NOMO-1 treated with dmso at 0.1 percent for 144 hours (cell line): ENCODE measurements around the gene KCNG1.
"Not testable (repeated sequence)": the region's sequence is repeated elsewhere in the genome, so short reads cannot be mapped to it uniquely, and the experiment has no call there.

Experiments
- DNase-seq: peaks from one replicate; lab custom pipeline; 2025; ENCODE audit not compliant: unreplicated experiment; lab: John Stamatoyannopoulos, UW

KCNG1 gene

DNA sequence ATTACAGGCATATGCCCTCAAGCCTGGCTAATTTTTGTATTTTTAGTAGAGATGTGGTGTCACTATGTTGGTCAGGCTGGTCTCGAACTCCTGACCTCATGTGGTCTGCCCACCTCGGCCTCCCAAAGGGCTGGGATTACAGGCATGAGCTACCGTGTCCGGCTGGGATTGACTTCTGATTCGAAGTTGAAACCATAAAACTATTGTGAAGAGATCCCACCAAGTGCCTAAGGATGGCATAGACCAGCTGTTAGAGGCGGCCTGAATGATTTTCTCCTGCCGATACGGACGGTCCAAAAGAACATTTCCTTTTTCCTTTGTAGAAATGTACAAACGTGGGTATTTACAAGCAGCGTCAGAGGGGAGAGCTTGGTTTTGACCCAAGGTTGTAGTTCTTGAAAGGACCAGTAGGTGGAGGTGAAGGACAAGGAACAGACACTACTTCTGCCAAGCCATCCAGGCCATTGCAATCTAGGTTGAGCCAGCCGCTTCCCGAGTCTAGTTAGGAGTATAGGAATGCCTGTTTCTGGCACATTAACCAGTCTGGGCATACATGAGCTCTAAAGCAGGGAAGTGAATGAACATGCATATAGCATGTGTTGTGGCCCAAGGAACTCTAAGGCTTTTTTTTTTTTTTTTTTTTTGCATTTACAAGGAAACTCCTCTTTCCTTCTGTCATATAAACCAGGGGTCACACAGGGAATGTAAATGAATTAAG, 35.3 kb downstream of the KCNG1 start:
- DNase-seq, result peak; percentile 45

DNA sequence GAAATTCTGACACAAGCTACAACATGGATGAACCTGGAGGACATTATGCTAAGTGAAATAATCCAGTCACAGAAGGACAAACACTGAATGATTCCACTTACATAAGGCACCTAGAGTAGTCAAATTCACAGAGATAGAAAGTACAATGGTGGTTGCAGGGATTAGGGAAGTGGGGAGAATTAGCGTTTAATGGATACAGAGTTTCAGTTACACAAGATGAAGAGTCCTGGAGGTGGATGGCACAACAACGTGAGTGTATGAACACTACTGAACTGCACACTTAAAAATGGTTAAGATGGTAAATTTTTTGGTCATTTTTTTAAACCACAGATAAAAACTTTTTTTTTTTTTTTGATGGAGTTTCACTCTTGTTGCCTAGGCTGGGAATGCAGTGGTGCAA, 39.6 kb downstream of the KCNG1 start:
- DNase-seq, result no peak

DNA sequence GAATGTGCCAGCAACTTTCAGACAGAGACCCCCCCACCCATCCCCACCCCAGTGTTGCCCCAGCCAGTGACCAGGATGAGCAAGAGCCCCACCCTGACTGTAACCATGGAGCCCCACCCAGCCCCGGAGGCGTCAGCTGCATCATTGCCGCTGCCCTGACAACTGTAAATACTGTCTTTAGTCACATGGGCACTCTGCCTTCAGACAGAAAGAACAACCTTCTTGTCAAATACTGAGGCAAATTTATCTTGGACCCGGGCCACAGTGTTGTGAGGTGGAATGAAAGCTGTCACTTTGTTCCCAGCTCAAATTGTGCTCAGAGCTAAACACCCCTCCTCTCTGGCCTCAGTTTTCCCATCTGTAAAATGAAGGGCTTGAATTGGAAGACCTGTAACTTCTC, 40.5 kb downstream of the KCNG1 start:
- no peak for DNase-seq

DNA sequence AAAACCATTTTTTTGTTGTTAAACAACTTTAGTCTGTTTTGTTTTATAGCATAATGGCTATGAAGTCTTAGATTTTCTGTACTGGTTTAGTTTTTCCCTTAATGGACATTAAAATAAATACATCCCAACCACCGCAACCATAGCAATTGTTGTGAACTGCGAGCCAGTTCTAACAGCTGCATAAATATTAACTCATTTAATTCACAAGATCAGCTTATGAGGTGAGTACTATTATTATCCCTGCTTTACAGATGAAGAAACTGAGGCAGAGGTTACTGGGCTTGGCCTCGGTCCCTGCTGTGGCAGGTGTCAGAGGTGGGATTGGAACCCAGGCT, 41.2 kb downstream of the KCNG1 start:
- no peak for DNase-seq

DNA sequence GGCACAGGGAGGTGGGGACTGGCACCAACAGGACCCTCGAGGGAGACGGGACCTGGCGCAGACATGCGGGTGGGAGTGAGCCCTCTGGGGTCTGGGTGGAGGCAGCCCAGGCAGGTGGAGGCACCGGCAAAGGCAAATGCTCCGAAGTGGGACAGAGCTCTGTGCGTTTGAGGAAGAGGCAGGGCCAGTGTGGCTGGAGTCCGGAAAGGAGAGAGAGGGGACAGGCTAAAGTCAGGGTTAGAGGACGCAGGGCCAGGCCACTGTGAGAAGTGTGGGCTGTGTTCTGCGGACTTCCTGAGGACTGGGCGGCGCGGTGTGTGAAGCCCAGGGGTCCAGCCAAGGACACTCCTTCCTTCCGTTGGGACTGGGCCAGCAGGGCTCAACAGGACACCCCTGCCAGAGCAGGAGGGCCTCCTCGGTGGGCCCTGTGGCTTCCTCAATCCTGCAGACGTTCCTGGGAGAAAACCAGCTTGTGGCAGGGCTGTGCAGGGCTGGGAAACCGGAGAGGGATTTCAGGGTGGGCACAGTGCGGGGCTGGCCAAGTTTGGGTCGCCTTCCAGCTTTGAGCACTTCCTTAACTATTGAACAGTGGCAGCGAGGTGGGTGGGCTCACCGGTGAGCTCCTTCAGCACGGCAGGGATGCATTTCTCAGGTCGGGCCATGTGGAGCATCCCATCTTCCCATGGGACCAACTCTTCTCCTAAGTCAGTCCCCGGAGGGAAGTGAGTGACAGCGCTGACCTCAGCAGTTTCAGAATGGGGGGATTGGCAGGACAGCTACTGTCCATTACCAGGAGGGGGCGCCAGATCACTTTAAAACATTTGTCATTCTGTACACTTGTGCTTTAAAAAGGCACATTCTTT, 41.8 kb downstream of the KCNG1 start:
- DNase-seq, result peak; percentile 2

DNA sequence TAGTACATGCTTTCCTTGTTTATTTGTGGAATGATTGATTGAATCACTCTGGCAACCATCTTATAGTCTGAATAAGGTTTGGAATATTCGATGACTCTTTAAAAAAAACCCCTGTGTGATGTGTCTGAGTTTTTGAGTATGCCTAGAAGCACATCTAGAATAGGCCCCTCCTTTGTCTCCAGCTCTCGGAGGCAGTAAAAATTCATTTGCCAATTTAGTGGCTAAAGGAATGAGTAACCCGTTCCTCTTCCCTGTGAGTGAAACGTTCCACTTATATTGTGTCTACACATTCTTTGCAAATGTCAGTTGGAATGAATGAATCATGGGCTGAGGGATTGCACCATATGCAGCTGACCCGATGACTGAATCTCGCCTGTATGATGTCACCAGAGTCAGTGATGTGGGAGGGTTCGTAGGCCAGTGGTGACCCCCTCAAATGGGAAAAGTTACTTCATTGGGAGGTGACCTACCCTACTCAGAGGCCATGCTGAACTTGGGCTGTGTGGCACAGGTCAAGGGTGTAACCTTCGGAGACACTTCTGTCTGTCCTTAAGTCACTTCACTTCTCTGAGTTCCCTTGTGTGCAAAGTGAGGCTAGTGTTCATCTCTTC, 42.7 kb downstream of the KCNG1 start:
- DNase-seq, result peak; percentile 57

DNA sequence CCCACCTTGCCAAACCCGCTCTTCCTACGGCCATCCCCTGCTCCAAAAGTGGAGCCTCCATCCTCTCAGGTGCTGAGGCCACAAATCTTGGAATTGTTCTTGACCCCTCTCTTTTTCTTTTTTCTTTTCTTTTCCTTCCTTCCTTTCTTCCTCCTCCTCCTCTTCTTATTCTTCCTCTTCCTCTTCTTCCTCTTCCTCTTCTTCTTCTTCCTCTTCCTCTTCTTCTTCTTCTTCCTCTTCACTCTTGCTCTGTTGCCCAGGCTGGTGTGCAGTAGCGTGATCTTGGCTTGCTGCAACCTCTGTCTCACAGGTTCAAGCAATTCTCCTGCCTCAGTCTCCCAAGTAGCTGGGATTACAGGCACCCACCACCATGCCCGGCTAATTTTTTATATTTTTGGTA, 44.4 kb downstream of the KCNG1 start:
- DNase-seq, result not testable (repeated sequence)

DNA sequence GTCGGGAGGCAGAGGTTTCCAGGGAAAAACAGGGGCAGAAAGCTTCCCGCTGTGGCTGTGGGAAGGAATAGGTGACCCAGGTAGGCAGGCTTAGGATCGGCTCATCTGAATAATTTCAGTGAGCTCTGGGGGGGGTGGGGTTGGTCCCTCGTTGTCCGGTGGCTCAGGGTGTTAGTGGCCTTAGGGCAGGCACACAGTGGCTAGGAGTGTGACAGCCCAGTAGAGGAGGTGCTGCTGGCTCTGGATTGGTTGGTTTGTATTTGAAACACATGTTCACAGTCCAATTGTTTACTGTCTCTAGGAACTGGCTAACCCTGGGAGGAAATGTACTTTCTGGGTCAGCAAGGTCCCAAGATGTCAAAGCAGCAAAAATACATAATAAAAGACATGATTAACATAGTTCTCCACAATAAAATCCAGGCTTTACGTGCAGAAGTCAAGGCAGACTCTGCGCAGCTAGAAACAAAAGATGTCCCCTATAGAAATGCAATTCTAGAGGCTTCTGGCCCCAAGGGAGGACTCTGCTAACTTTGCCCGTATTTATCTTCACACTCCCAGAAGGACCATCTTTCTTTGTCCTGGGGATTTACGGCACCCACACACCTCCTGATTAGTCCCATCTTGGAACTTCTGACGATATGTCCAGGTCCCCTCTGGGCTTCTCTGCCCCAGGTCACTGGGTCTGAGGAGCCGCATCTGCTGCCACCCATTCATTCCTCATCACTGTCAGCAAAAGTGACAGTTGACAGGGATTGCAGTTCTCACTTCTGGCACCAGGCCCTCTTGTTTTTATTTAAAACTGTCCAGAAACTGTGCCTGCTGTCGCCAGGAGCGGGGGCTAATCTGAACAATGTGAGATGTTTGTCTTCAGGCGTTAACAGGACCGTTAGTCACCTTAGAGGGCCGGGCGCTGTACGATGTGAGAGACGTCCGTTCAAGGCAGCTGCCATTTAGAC, 45.6 kb downstream of the KCNG1 start:
- DNase-seq, result no peak

DNA sequence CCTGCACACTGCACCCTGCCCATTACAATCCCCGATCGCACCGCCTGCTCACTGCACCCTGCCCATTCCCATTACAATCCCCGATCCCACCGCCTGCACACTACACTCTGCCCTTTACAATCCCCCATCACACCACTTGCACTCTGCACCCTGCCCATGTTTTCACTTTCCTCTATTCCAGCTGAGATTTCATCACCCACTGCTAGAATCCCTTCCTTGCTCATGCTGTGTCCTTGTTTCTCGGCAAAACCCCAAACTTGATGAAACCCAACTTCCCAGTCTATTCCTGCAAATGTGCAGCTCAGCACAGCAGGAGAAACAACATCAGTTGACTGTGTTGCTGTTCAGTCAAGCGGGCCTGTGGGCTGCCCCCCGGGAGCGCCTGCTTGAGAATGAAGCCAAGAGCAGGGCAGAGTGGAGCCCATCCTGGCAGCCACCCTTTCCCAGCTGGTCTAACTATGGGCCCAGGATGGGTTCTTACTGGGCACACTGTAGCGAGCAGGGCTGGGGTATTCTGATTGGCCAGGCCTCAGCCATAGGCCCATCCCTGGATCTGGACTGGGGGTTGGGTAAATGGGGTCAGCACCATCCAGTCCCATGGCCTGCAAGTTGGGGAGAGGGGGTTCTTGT, 47.1 kb downstream of the KCNG1 start:
- DNase-seq, result no peak

DNA sequence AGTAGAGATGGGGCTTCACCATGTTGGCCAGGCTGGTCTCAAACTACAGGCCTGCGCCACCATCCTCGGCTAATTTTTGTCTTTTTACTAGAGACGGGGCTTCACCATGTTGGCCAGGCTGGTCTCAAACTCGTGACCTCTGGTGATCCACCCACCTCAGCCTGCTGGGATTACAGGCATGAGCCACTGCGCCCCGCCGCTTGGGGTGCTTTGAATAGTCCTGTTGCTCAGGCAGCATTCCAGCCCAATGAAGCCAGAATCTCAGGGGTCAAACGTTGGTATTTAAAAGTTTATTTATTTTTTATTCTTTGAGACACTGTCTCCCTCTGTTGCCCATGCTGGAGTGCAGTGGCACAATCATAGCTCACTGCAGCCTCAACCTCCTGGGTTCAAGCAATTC, 53.0 kb downstream of the KCNG1 start:
- no peak for DNase-seq

DNA sequence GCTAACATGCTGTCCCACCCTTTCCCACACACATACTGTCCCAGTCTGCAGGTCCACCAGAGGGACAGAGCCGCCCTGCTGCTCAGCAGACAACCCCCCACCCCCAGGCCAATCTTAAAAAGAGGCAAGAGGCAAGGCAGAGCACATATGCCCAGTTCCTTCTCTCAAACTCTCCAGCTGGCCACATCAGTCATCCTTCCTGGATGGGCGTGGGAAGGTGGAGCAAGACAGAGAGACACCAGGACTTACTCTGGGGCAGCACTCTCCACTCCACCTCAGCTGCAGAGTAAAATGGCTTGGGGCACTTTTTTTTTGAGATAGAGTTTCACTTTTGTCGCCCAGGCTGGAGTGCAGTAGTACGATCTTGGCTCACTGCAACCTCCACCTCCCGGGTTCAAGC, 53.5 kb downstream of the KCNG1 start:
- no peak for DNase-seq

DNA sequence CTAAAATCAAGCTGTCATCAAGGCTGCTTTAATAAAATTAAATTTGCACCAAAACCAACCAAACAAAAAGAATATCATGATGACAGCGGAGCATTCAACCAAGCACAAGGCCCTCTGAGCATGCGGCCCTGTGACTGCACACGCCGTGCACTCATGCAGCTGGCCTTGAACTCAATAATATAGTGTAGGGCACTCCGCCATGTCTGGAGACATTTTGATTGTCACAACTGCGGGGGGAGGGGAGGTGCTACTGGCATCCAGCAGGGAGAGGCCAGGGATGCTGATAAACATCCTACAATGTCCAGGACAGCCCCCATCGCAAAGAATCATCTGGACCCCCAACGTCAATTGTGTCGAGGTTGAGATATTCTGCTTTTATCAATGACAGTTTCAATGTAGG, 54.6 kb downstream of the KCNG1 start:
- DNase-seq, result no peak

DNA sequence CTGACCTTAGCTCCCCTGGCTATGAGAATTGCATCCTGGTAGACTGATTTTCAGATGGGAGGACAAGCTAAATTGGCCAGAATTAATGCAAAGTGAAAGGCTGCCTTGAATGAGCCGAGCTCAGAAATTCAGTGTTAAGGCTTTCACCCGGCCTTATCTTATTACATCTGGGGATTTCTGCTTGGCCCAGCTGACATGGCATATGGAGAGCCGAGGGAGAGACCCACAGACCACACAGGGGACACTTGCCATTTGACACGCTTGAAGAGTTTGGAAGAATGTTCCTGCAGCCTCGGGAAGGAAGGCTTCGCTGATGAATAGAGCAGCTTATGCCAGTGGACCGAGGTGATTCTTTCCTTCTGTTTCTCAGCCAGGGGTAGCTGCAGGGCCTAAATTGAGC, 55.3 kb downstream of the KCNG1 start:
- DNase-seq, result no peak

DNA sequence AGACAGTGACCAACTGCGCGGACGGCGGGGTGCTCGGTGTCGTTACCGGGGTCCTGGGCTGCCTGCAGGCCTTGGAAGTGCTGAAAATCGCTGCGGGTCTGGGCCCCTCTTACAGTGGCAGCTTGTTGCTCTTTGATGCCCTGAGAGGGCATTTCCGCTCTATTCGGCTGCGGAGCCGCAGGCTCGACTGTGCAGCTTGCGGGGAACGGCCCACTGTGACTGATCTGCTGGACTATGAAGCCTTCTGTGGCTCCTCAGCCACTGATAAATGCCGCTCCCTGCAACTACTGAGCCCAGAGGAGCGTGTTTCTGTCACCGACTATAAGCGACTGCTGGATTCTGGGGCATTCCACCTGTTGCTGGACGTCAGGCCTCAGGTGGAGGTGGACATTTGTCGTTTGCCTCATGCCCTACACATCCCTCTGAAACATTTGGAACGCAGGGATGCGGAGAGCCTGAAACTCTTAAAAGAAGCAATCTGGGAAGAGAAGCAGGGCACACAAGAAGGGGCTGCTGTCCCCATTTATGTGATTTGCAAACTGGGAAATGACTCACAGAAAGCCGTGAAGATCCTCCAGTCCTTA, 63.3 kb downstream of the KCNG1 start:
- no peak for DNase-seq

DNA sequence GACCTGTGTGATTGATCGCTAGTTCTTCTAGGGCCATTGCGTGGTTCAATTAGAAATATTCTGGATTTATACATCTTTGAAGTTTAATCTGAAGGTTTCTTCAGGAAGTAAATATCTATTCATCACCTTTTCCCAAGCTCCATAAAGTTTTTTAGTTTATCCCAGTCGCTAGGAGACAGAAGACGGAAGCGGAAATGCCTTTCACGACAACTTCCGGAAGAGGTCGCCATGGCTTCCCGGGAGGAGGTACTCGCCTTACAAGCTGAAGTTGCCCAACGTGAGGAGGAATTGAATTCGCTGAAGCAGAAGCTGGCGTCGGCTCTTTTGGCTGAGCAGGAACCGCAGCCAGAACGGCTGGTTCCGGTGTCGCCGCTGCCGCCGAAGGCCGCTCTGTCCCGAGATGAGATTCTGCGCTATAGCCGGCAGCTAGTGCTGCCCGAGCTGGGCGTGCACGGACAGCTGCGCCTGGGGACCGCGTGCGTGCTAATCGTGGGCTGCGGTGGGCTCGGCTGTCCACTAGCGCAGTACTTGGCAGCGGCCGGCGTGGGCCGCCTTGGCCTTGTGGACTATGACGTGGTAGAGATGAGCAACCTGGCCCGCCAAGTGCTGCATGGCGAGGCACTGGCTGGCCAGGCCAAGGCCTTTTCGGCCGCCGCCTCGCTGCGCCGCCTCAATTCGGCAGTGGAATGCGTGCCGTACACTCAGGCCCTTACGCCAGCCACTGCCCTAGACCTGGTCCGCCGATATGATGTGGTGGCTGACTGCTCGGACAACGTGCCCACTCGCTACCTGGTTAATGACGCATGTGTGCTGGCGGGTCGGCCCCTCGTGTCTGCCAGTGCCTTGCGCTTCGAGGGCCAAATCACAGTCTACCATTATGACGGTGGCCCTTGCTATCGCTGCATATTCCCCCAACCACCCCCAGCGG, 64.0 kb downstream of the KCNG1 start, which contains the start of gene MOCS3:
Gene MOCS3 (plus strand): TSS at position 204 of the 928 bp plus-strand sequence. CDS start 25 bp downstream, at position 229.
- DNase-seq, result peak; percentile 90

DNA sequence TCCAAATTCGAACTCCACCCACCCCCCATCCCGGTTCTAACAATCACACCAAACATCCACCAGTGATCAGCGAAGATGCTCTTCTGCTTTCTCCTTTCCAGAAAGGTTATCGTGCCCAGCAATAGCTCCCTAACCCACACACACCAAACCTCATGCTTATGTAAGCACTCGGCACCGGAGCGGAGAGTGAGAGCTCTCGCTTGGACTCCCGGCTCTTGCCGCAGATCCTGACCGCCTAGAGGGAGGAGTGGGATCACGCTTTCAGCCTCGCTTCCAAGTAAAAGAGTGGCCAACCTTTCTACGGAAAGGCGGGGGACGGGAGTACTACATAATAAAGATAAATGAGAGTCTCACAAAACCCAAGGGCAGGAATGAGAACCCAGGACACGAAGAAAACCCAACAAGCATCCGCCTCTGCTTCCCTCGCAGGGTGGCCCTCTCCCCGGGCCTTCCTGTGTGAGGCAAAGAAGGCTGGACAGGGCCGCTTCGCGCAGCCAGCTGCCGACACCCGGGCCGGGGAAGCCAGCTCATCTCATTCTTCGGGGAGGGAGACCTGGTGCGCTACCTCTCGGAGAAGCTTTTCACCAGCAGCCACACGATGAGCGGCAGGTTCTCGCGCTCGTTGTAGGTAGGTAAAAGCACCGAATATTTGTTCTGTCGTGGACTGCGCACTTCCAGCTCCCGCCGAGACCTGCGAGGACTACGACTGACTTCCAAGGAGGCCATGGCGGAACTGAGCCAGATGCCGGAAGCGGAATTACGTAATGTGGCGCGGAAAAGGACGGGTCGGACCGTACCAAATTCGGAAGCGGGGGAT, 64.9 kb downstream of the KCNG1 start, which contains the start of gene DPM1:
Gene DPM1 (minus strand): TSS at position 735 of the 817 bp plus-strand sequence. CDS start 9 bp downstream, at position 726.
- DNase-seq, result peak; percentile 90

DNA sequence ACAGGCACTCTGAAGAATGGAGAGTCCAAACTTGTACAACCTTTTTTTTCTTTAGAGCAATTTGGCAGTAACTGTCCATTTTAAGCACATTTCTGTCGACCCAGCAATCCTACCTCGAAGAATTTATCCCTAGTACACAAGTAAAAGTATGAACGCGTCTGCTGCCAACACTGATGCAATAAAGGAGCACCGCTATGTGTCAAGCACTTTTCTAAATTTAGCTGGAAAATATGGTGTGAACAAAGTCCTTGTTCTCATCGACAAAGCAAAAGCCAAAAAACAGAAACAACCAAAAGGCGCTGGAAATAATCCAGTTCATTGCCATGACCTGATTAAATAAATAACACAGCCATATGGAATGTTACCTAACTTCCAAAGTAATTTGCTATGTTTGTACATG, 65.6 kb downstream of the KCNG1 start:
- no peak for DNase-seq

DNA sequence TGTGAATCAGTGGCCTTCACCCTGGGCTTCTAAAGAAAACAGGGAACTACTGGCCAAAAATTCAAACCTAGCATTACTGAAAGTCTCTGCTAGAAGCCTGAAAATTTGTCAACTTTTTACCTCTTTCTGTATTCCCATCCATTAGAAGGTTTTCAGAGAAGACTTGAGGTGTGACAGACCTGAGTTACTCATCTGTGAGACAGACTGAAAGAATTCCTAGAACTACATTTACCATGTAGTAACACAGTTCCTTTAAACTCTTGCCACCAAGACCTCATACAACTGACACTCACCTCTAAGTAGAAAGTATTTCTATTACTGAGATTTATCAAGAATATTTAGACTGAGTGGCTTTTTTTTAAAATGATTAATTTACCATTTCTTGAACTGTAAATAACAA, 69.1 kb downstream of the KCNG1 start:
- DNase-seq, result no peak
